Endothelial cell (in vitro differentiated cells): ENCODE measurements around the gene FAM83F. TPM values are rescaled to one million over a fixed set of nuclear protein-coding genes. Genes with fewer than 3 reads are reported as not detected.

Source experiments
- DNase-seq: peaks from one replicate; pipeline ENCODE4 v3.0.0; 2021; ENCODE audit warnings: low spot score
- H3K27ac Mint-ChIP-seq: one replicate; pipeline ENCODE4 v1.8.0; 2021; ENCODE audit warnings: mixed read lengths, inconsistent platforms; ENCODE audit not compliant: unreplicated experiment
- H3K27me3 Mint-ChIP-seq: one replicate; pipeline ENCODE4 v1.8.0; 2021; ENCODE audit warnings: mild to moderate bottlenecking, moderate library complexity, mixed read lengths, inconsistent platforms; ENCODE audit not compliant: unreplicated experiment
- H3K36me3 Mint-ChIP-seq: one replicate; pipeline ENCODE4 v1.8.0; 2021; ENCODE audit warnings: mild to moderate bottlenecking, low read depth, mixed read lengths, inconsistent platforms; ENCODE audit not compliant: unreplicated experiment
- H3K4me1 Mint-ChIP-seq: one replicate; pipeline ENCODE4 v1.8.0; 2021; ENCODE audit warnings: mild to moderate bottlenecking, mixed read lengths, inconsistent platforms; ENCODE audit not compliant: unreplicated experiment
- H3K4me3 Mint-ChIP-seq: one replicate; pipeline ENCODE4 v1.8.0; 2021; ENCODE audit warnings: mild to moderate bottlenecking, mixed read lengths, inconsistent platforms; ENCODE audit not compliant: unreplicated experiment
- H3K9me3 Mint-ChIP-seq: one replicate; pipeline ENCODE4 v1.8.0; 2021; ENCODE audit warnings: mixed read lengths, inconsistent platforms; ENCODE audit not compliant: unreplicated experiment
- CTCF ChIP-seq: fragments of 200-600 bp; sonication (generic); IDR thresholded peaks from one replicate; pipeline ENCODE4 v1.5.0; 2021; ENCODE audit warnings: antibody characterized with exemption; ENCODE audit not compliant: unreplicated experiment
- total RNA-seq: library from RNA; stranded (reverse); fragmentation: NEBNext Ultra II Directional; extraction: Animal tissue kit (Norgen Biotek cat#: 25700); gene quantifications from one replicate; pipeline ENCODE4 v1.2.1, GENCODE V29; 2021; ENCODE audit not compliant: unreplicated experiment

Gene FAM83F
- total RNA-seq, 1 donor from 2014 or later = 3.5 TPM

DNA sequence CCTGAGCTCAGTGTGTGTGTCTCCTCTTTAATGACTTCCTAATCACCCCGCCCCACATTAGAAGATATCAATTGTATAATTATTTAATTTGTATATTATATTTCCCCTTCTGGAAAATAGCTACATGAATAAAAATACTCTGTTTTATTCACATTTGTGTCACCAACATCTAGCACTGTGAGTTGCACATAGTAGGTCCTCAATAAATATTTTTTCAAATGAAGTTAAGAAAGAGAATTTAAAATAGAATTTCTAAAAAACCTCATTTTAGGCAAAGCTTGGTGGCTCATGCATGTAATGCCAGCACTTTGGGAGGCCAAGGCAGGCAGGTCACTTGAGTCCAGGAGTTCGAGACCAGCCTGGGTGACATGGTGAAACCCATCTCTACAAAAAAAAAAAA, 59.7 kb downstream of the FAM83F start:
- Mint-ChIP-seq H3K27me3 (peaks cover 2% of the 10 kb centered on the region), H3K27ac (no peak overlapping the region), H3K4me1 (peaks cover 51% of the 10 kb centered on the region), H3K4me3 (no peak overlapping the region), H3K36me3 (no peaks in the 10 kb centered on the region), H3K9me3 (no peaks in the 10 kb centered on the region)
- no peak for TF ChIP-seq CTCF
- no peak for DNase-seq

- no peaks in the 10 kb centered on the region for H3K36me3 Mint-ChIP-seq
- peak overlapping the region; percentile 67 for H3K27ac Mint-ChIP-seq
- no peak for DNase-seq
- H3K4me3 Mint-ChIP-seq = no peak overlapping the region
- peaks cover 49% of the 10 kb centered on the region for H3K4me1 Mint-ChIP-seq
- H3K9me3 Mint-ChIP-seq = no peaks in the 10 kb centered on the region
- H3K27me3 Mint-ChIP-seq = peaks cover 2% of the 10 kb centered on the region
- no peak for TF ChIP-seq CTCF
These were observed 60.6 kb downstream of the FAM83F start for GRCh38 chr22:40055143-40055883.

DNA sequence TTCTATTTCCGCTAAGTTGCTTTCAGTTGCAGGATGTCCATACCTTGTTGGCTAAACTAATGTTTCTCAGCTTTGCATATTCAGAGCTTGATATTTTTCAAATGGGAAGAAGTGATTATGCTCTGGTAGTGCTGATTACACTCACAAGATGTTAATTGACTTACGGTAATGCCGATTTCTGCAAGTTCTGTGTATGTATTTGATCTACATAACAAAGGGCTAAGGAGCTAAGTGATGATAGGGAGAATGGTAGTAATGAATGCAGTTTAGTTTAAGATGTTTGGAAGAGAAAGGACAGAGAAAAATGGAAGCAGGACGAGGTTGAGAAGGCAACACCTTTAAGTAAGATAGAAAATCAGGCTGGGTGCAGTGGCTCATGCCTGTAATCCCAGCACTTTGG, 61.4 kb downstream of the FAM83F start:
- H3K4me3 Mint-ChIP-seq = no peak overlapping the region
- TF ChIP-seq CTCF = no peak
- H3K4me1 Mint-ChIP-seq = peaks cover 46% of the 10 kb centered on the region
- no peak for DNase-seq
- H3K36me3 Mint-ChIP-seq = no peaks in the 10 kb centered on the region
- H3K9me3 Mint-ChIP-seq = no peaks in the 10 kb centered on the region
- peaks cover 2% of the 10 kb centered on the region for H3K27me3 Mint-ChIP-seq
- H3K27ac Mint-ChIP-seq = peak overlapping the region; percentile 70

- H3K4me1 Mint-ChIP-seq = peaks cover 42% of the 10 kb centered on the region
- H3K4me3 Mint-ChIP-seq = no peak overlapping the region
- DNase-seq = no peak
- no peaks in the 10 kb centered on the region for H3K9me3 Mint-ChIP-seq
- H3K27me3 Mint-ChIP-seq = peaks cover 2% of the 10 kb centered on the region
- no peak overlapping the region for H3K27ac Mint-ChIP-seq
- H3K36me3 Mint-ChIP-seq = no peaks in the 10 kb centered on the region
- TF ChIP-seq CTCF = no peak
These were observed 61.8 kb downstream of the FAM83F start for GRCh38 chr22:40056559-40056958.

GRCh38 chr22:40057652-40058051, 62.9 kb downstream of the FAM83F start:
- no peaks in the 10 kb centered on the region for H3K9me3 Mint-ChIP-seq
- H3K4me1 Mint-ChIP-seq = peaks cover 38% of the 10 kb centered on the region
- DNase-seq = no peak
- H3K27me3 Mint-ChIP-seq = peaks cover 2% of the 10 kb centered on the region
- H3K27ac Mint-ChIP-seq = peak overlapping the region; percentile 85
- no peak for TF ChIP-seq CTCF
- no peaks in the 10 kb centered on the region for H3K36me3 Mint-ChIP-seq
- H3K4me3 Mint-ChIP-seq = peak overlapping the region; percentile 28
